HCT116 (cell line): Measurements from ENCODE around the gene RPL37A. TPM values are rescaled to one million over a fixed set of nuclear protein-coding genes. Genes with fewer than 3 reads are reported as not detected.

Experiments
- ATAC-seq: fragments of 200-7000 bp; cut with Tn5 transposase; 2 replicates; pipeline ENCODE4 v1.9.1; 2020; ENCODE audit warnings: mild to moderate bottlenecking, moderate library complexity
- BruUV-seq: library from RNA; stranded (reverse); fragments of 400-500 nt; replicated peaks from 2 replicates; lab custom pipeline; 2021; lab: Mats Ljungman, UMichigan
- CTCF ChIA-PET: fragments of 300-600 bp; sonication (Branson Sonifier 250); formaldehyde crosslinking; loops from one replicate; lab custom pipeline; 2021; ENCODE audit warnings: antibody characterized with exemption; lab: Charles Lee
- POLR2A ChIA-PET: fragments of 300-600, 350-600 bp; sonication (Branson Sonifier 250); formaldehyde crosslinking; loops from one replicate; lab custom pipeline; 2021; ENCODE audit warnings: antibody characterized with exemption; lab: Charles Lee
- RAD21 ChIA-PET, 2 experiments: fragments of 300-600 bp; sonication (Branson Sonifier 250); formaldehyde crosslinking; loops; one replicate each; lab custom pipeline; 2023; ENCODE audit warnings: low total read pairs in 2 of 2; ENCODE audit not compliant: uncharacterized antibody in 2 of 2, unreplicated experiment in 2 of 2, low non-redundant PET in 1 of 2; lab: Charles Lee
- DNase-seq: peaks from one replicate; pipeline ENCODE4 v3.0.0-alpha.2; 2010; ENCODE audit warnings: low read depth, low spot score
- H2AFZ ChIP-seq: fragments of 200-600 bp; shearing (Covaris generic), sonication (generic); 2 replicates; pipeline ENCODE4 v1.6.1; 2017; ENCODE audit warnings: low read depth, mixed run types, mixed read lengths, antibody characterized with exemption, low read length; ENCODE audit not compliant: poor library complexity, severe bottlenecking
- H3K27ac ChIP-seq: 2 replicates; pipeline ENCODE4 v1.5.1; 2012; ENCODE audit warnings: low read depth, low read length
- H3K27me3 ChIP-seq: fragments of 200-600 bp; sonication (generic); 2 replicates; pipeline ENCODE4 v1.6.1; 2016; ENCODE audit warnings: mixed run types, low read length, mixed read lengths; ENCODE audit not compliant: insufficient read depth
- H3K36me3 ChIP-seq, 2 experiments: fragments of 200-500 bp in 1 of 2; fragments of 200-600 bp in 1 of 2; sonication (Bioruptor generic) in 1 of 2; sonication (generic) in 1 of 2; 2 replicates each; pipeline versions ENCODE4 v1.5.1 to v1.6.1; 2014 to 2016; ENCODE audit warnings: low read length in 2 of 2, inconsistent platforms in 1 of 2, mixed read lengths in 1 of 2, mixed run types in 1 of 2; ENCODE audit not compliant: insufficient read depth in 2 of 2, control insufficient read depth in 1 of 2
- H3K4me1 ChIP-seq, 2 experiments: fragments of 200-600 bp in 1 of 2; sonication (generic) in 1 of 2; 2 replicates each; pipeline versions ENCODE4 v1.5.1 to v1.6.1; 2012 to 2017; ENCODE audit warnings: low read length in 2 of 2, inconsistent platforms in 1 of 2, mild to moderate bottlenecking in 1 of 2, mixed read lengths in 1 of 2, mixed run types in 1 of 2, moderate library complexity in 1 of 2; ENCODE audit not compliant: insufficient read depth in 2 of 2, control insufficient read depth in 1 of 2
- H3K4me2 ChIP-seq: fragments of 200-600 bp; sonication (generic); 2 replicates; pipeline ENCODE4 v1.6.1; 2017; ENCODE audit warnings: mixed run types, low read length, mixed read lengths
- H3K4me3 ChIP-seq, 2 experiments: fragments of 200-600 bp in 1 of 2; sonication (generic) in 1 of 2; replicated peaks in 1 of 2; 2 replicates each; pipeline ENCODE4 v1.5.1; 2011 to 2016; ENCODE audit warnings: low read length in 2 of 2, control low read depth in 1 of 2, low read depth in 1 of 2, mild to moderate bottlenecking in 1 of 2, mixed read lengths in 1 of 2, mixed run types in 1 of 2
- H3K79me2 ChIP-seq: fragments of 200-600 bp; sonication (generic); 2 replicates; pipeline ENCODE4 v1.6.1; 2017; ENCODE audit warnings: mild to moderate bottlenecking, mixed run types, low read length, moderate library complexity, mixed read lengths; ENCODE audit not compliant: insufficient read depth
- H3K9ac ChIP-seq: fragments of 200-600 bp; sonication (generic); 2 replicates; pipeline ENCODE4 v1.6.1; 2016; ENCODE audit warnings: low read length, mixed read lengths
- H3K9me2 ChIP-seq: fragments of 200-600 bp; sonication (generic), shearing (Covaris generic); 2 replicates; pipeline ENCODE4 v1.6.1; 2017; ENCODE audit warnings: mixed run types, mild to moderate bottlenecking, moderate library complexity; ENCODE audit not compliant: insufficient read depth
- H3K9me3 ChIP-seq, 2 experiments: fragments of 200-500 bp in 1 of 2; fragments of 200-600 bp in 1 of 2; sonication (Bioruptor generic) in 1 of 2; sonication (generic) in 1 of 2; 2 replicates each; pipeline ENCODE4 v1.6.1; 2014 to 2017; ENCODE audit warnings: low read length in 2 of 2, mixed read lengths in 2 of 2, inconsistent platforms in 1 of 2, low read depth in 1 of 2, mild to moderate bottlenecking in 1 of 2, mixed run types in 1 of 2, moderate library complexity in 1 of 2; ENCODE audit not compliant: control insufficient read depth in 1 of 2, insufficient read depth in 1 of 2
- H4K20me1 ChIP-seq: fragments of 200-600 bp; sonication (generic), shearing (Covaris generic); 2 replicates; pipeline ENCODE4 v1.6.1; 2017; ENCODE audit warnings: mixed run types, mild to moderate bottlenecking, moderate library complexity; ENCODE audit not compliant: insufficient read depth
- EGR1 ChIP-seq: IDR thresholded peaks from 2 replicates; pipeline ENCODE4 v1.6.1; 2012; ENCODE audit warnings: low read depth
- ELF1 ChIP-seq: IDR thresholded peaks from 2 replicates; pipeline ENCODE4 v1.6.1; 2012; ENCODE audit warnings: low read depth, borderline replicate concordance
- EZH2 ChIP-seq: fragments of 200-600 bp; sonication (generic); IDR thresholded peaks from 2 replicates; pipeline ENCODE4 v1.6.1; 2017; ENCODE audit warnings: antibody characterized with exemption, mixed run types
- EZH2phosphoT487 ChIP-seq: fragments of 200-600 bp; IDR thresholded peaks from 2 replicates; pipeline ENCODE4 v1.6.1; 2018; ENCODE audit warnings: antibody characterized with exemption, borderline replicate concordance
- FOSL1 ChIP-seq: IDR thresholded peaks from 2 replicates; pipeline ENCODE4 v1.6.1; 2012; ENCODE audit warnings: low read depth
- POLR2A ChIP-seq: IDR thresholded peaks from 2 replicates; pipeline ENCODE4 v1.7.0; 2011; ENCODE audit warnings: borderline replicate concordance; ENCODE audit not compliant: insufficient read depth, insufficient read length; ENCODE audit errors: extremely low read depth
- POLR2AphosphoS5 ChIP-seq: IDR thresholded peaks from 2 replicates; pipeline ENCODE4 v1.6.1; 2011; ENCODE audit warnings: mild to moderate bottlenecking, low read depth, low read length, moderate library complexity
- RAD21 ChIP-seq: IDR thresholded peaks from 2 replicates; pipeline ENCODE4 v1.6.1; 2012; ENCODE audit warnings: low read depth, mild to moderate bottlenecking
- SIN3A ChIP-seq: IDR thresholded peaks from 2 replicates; pipeline ENCODE4 v1.6.1; 2012; ENCODE audit warnings: low read depth
- TCF7L2 ChIP-seq: IDR thresholded peaks from 2 replicates; pipeline ENCODE4 v1.7.0; 2011; ENCODE audit warnings: borderline replicate concordance, inconsistent platforms; ENCODE audit not compliant: insufficient read depth, insufficient read length; ENCODE audit errors: extremely low read depth
- YY1 ChIP-seq: IDR thresholded peaks from 2 replicates; pipeline ENCODE4 v1.6.1; 2011; ENCODE audit warnings: low read length, low read depth, moderate library complexity, mild to moderate bottlenecking; ENCODE audit not compliant: insufficient replicate concordance; ENCODE audit errors: extremely low read depth
- ZFX ChIP-seq: fragments of 450-650 bp; IDR thresholded peaks from 2 replicates; pipeline ENCODE4 v1.6.1; 2017
- intact Hi-C: fragments of 100-400 bp; cut with micrococcal nuclease; formaldehyde crosslinking; loops from 2 replicates; pipeline ENCODE4 v1.10.0; 2022
- total RNA-seq: library from RNA; stranded (reverse); gene quantifications from one replicate; pipeline ENCODE4 v1.2.1, GENCODE V29; 2021; ENCODE audit not compliant: unreplicated experiment
- TF ChIP-seq, protein P1 (sequence below): IDR thresholded peaks from 2 replicates; pipeline ENCODE4 v1.6.1; 2012
- TF ChIP-seq, protein P2 (sequence below): IDR thresholded peaks from 2 replicates; pipeline ENCODE4 v1.6.1; 2012

Gene RPL37A
- total RNA-seq, 1 experiment from 2014 or later = 3,018 TPM

DNA sequence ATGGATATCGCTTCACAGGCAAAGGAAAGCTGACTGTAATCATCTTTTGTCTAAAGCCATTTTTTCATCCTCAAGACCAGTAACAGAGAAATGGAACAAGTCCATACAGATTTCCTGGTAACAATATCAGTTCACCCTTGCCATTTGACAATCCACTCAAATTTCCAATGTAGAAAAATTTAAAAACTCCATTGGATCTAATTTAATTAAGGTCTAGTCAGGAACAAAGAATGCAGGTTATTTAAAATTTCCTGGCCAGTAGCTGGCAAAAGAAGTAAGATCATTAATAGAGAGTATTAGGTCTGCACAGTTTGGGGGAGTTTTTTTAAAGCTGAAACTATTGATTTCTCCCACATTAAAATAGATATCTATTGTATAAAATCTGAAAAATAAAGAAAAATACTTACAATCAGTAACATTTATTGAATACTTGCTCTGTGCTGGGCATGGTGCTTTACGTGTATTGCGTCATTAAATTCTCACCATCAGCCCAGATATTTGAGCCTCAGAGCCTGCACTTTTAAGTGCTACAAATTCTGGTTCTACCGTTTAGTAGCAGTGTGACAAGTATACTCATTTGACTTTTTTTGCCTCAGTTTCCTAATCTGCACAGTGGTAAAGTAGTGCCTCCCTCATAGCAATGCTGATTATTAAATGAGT, 44.6 kb upstream of the RPL37A start:
- DNase-seq (no peak), ATAC-seq (no peak)
- BruUV-seq = no TSS peak
- H3K9ac ChIP-seq = no peak overlapping the region
- H3K4me3 ChIP-seq = no peak overlapping the region
- TF ChIP-seq RAD21 (no peak), EZH2phosphoT487 (no peak), ZFX (no peak), YY1 (no peak), EGR1 (no peak), FOSL1 (no peak)
- TF ChIP-seq, protein P1, sequence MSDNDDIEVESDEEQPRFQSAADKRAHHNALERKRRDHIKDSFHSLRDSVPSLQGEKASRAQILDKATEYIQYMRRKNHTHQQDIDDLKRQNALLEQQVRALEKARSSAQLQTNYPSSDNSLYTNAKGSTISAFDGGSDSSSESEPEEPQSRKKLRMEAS = no peak
- ChIA-PET CTCF (no interaction called here), POLR2A (no interaction called here), RAD21 (no interaction called here)
- no peak overlapping the region for H3K27ac ChIP-seq
- no peaks in the 10 kb centered on the region for H4K20me1 ChIP-seq
- no peak overlapping the region for H3K4me2 ChIP-seq
- peaks cover 11% of the 10 kb centered on the region in 2 experiments; a peak in 3 of 4 replicates for H3K36me3 ChIP-seq
- H3K79me2 ChIP-seq = no peaks in the 10 kb centered on the region
- intact Hi-C loops = no loop called here
- H3K27me3 ChIP-seq = no peaks in the 10 kb centered on the region
- no peaks in the 10 kb centered on the region for H3K4me1 ChIP-seq
- no peak overlapping the region for H2AFZ ChIP-seq
- H3K9me3 ChIP-seq = no peaks in the 10 kb centered on the region
- H3K9me2 ChIP-seq = no peaks in the 10 kb centered on the region

DNA sequence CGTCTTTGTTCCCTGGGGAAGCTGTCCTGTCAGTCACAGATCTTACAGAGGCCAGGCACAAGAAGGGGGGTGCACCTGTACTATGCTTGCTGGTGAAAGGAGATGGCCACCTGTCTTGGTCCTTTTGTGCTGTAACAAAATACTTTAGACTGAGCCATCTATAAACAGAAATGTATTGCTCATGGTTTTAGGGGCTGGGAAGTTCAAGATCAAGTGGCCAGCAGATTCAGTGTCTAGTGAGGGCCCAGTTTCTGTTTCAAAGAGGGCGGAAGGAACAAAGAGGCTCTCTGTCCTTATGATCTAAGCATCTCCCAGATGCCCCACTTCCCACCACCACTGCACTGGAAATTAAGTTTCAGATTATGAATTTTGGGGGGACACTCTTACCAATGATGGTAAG, 35.5 kb upstream of the RPL37A start:
- Histone ChIP-seq H2AFZ (no peak overlapping the region), H3K27ac (no peak overlapping the region), H3K9ac (no peak overlapping the region), H3K9me2 (no peaks in the 10 kb centered on the region), H3K4me1 (no peaks in the 10 kb centered on the region), H3K4me2 (no peak overlapping the region), H3K79me2 (no peaks in the 10 kb centered on the region), H3K36me3 (peaks cover 0 to 2% of the 10 kb centered on the region in 2 experiments; a peak in 1 of 4 replicates), H3K9me3 (no peaks in the 10 kb centered on the region), H3K4me3 (no peak overlapping the region), H4K20me1 (no peaks in the 10 kb centered on the region), H3K27me3 (no peaks in the 10 kb centered on the region)
- no TSS peak for BruUV-seq
- intact Hi-C loops = no loop called here
- TF ChIP-seq EZH2 = no peak
- no peak for TF ChIP-seq ZFX
- TF ChIP-seq, protein P2, sequence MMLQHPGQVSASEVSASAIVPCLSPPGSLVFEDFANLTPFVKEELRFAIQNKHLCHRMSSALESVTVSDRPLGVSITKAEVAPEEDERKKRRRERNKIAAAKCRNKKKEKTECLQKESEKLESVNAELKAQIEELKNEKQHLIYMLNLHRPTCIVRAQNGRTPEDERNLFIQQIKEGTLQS = no peak
- no peak for TF ChIP-seq EGR1
- TF ChIP-seq POLR2A = no peak
- no peak for TF ChIP-seq TCF7L2
- TF ChIP-seq EZH2phosphoT487 = no peak
- no peak for TF ChIP-seq SIN3A
- no peak for TF ChIP-seq ELF1
- no peak for TF ChIP-seq POLR2AphosphoS5
- ChIA-PET RAD21 (no interaction called here), CTCF (no interaction called here), POLR2A (no interaction called here)
- ATAC-seq = no peak
- DNase-seq = no peak
